GM12875 (cell line): ENCODE data around the gene SRRM5.

Experiments used
- H3K4me3 ChIP-seq: one replicate; pipeline ENCODE4 v1.5.1; 2011; ENCODE audit warnings: low read depth, low read length, control low read depth
- TF ChIP-seq, protein P1 (sequence below): IDR thresholded peaks from 2 replicates; pipeline ENCODE4 v1.5.1; 2011; ENCODE audit warnings: low read depth, mild to moderate bottlenecking, control low read depth, inconsistent platforms, low read length, moderate library complexity, borderline replicate concordance; ENCODE audit not compliant: insufficient read depth

SRRM5 gene

GRCh38 chr19:43607238-43608205 lies 4.4 kb upstream of the SRRM5 start:
- TF ChIP-seq, protein P1, sequence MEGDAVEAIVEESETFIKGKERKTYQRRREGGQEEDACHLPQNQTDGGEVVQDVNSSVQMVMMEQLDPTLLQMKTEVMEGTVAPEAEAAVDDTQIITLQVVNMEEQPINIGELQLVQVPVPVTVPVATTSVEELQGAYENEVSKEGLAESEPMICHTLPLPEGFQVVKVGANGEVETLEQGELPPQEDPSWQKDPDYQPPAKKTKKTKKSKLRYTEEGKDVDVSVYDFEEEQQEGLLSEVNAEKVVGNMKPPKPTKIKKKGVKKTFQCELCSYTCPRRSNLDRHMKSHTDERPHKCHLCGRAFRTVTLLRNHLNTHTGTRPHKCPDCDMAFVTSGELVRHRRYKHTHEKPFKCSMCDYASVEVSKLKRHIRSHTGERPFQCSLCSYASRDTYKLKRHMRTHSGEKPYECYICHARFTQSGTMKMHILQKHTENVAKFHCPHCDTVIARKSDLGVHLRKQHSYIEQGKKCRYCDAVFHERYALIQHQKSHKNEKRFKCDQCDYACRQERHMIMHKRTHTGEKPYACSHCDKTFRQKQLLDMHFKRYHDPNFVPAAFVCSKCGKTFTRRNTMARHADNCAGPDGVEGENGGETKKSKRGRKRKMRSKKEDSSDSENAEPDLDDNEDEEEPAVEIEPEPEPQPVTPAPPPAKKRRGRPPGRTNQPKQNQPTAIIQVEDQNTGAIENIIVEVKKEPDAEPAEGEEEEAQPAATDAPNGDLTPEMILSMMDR, result no peak
- no peak overlapping the region for H3K4me3 ChIP-seq

DNA sequence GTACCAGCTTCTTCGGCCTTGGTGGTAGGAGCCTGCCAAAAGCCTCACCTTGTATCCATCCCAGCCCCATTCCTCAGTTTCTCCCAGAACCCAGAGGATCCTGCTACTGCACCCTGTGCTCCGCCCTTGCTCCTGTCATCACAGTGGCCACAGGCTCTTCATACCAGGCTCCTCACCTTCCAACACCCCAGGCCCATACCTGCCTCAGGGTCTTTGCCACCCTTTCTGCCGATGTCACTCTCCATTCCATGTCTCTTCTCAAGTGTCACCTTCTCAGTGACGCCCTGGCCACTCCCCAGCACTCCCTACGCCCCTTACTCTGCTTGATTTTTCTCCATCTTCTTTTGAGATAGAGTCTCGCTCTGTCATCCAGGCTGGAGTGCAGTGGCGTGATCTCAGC lies 2.0 kb upstream of the SRRM5 start:
- H3K4me3 ChIP-seq, result no peak overlapping the region
- TF ChIP-seq, protein P1, result no peak

DNA sequence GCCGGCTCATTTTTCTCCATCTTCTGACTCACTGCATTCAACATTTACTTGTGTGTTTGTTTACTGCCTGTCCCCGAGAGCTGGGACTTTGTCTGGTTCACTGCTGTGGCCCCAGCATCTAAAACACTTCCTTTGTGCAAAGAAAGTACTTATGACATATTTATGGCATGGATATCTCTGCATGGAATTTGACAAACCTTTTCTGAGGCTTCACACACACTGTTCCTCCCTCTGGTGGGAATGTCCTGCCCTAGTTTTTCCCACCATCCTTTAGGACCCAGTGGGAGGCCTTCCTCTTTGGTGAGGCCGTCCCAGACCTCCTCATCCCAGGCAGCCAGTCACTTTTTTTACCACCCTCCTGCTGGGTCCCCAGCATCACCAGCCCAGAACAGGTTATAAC lies 1.4 kb upstream of the SRRM5 start:
- no peak overlapping the region for H3K4me3 ChIP-seq
- TF ChIP-seq, protein P1, result no peak

- TF ChIP-seq, protein P1, result no peak
- no peak overlapping the region for H3K4me3 ChIP-seq
Observed at GRCh38 chr19:43612374-43612773, 486 bp downstream of the SRRM5 start.

DNA sequence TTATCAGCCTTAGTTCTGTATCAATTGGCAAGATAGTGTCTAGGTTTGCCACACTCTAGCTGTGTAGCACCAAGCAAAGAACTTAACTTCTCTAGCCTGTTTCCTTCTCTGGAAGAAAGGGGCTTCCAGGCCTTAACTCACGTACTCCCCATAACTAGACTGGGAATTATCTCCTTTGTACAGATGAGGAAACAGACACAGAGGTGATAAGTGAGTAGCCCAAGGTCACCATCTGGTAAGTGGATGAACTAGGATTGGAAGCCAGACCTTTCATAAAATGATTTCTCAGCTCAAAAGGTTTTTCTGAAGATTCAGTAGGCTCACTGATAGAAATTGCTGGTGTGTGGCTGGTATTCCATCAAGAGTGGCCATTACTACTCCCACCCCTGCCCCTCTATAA lies 4.4 kb downstream of the SRRM5 start:
- TF ChIP-seq, protein P1, result no peak
- no peak overlapping the region for H3K4me3 ChIP-seq

GRCh38 chr19:43616954-43617353 lies 5.1 kb downstream of the SRRM5 start:
- no peak overlapping the region for H3K4me3 ChIP-seq
- TF ChIP-seq, protein P1, result no peak

DNA sequence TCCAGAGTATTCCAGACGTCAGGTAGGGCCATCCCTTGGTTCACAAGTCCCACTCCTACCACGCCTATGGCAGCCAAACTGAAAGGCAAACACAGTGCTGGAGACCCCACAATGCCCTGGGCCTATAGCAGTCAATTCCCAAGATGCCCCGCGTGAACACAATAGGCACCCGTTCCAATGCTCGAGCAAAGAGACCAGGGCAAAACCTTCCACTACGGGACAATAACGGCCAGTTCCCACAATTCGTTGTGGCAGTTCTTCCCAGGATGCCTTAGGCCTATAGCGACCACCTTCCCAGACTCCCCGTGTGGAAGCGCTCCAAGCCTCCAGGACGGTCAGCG lies 7.0 kb downstream of the SRRM5 start:
- TF ChIP-seq, protein P1, result no peak
- H3K4me3 ChIP-seq, result peak overlapping the region; percentile 74
